GM19438 (cell line): ENCODE data around the gene RAI2.

Experiments used
- ATAC-seq: cut with Tn5 transposase; IDR thresholded peaks from one replicate; pipeline ENCODE4 v1.9.1; 2021; ENCODE audit warnings: low read depth; ENCODE audit not compliant: unreplicated experiment

RAI2 gene

DNA sequence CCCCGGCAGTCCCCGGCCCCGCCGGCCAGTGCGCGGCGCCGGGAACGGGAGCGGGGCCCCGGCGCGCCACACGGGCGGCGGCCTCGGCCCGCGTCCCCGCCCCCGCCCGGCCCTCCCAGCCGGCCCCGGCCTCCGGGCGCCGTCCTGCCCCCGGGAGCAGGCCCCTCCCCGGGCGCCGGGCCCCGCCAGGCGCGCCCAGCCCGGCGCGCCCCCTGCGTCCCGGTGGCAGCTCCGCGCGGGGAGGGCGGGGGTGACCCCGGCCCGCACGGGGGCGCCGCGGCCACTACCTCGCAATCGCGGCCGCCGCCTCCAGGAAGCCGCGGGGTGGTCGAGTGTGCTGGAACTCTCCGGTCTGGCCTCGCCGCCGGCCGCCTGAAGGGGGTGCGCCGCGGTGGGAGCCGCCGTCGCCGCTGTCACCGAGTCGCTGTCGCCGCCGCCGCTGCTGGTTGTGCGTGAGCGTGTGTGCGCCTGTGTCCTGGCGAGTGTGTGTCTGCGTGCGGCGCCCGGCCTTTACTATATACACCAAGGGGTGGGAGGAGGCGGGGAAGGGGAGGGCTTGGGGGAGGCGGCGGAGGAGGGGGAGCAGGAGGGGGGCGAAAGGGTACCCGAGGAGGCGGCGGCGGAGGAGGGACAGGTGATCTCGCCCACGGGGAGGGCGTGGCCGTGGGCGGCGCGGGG lies at the start of gene RAI2:
TSS of gene RAI2 (minus strand) at position 488 of the 678 bp plus-strand sequence. CDS start 59,288 bp downstream, outside the sequence.
- no peak for ATAC-seq

- no peak for ATAC-seq
Measured at GRCh38 chrX:17888421-17888820, 27.3 kb upstream of the RAI2 start.

- no peak for ATAC-seq
Measured at GRCh38 chrX:17882680-17883079, 21.6 kb upstream of the RAI2 start.

GRCh38 chrX:17878028-17878670 lies 17.1 kb upstream of the RAI2 start:
- ATAC-seq: no peak

GRCh38 chrX:17876135-17876534 lies 15.0 kb upstream of the RAI2 start:
- ATAC-seq: no peak

DNA sequence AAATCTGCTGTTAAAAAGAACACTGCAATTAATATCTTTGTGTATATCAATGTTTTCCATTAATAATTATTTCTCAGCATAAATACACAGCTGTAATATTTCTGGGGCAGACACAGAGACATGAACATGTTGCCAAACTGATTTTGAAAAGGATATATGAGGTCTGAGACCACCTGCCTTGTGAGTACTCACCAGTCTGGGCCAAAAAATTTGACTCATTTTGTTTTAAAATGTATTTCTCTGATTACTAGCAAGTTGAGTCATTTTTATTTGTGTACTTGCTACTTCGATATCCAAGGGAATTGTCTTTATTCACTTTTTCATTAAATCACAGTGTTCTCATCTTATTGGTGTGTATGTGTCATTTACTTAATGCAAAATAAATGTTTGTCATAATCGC lies 8.5 kb upstream of the RAI2 start:
- no peak for ATAC-seq

DNA sequence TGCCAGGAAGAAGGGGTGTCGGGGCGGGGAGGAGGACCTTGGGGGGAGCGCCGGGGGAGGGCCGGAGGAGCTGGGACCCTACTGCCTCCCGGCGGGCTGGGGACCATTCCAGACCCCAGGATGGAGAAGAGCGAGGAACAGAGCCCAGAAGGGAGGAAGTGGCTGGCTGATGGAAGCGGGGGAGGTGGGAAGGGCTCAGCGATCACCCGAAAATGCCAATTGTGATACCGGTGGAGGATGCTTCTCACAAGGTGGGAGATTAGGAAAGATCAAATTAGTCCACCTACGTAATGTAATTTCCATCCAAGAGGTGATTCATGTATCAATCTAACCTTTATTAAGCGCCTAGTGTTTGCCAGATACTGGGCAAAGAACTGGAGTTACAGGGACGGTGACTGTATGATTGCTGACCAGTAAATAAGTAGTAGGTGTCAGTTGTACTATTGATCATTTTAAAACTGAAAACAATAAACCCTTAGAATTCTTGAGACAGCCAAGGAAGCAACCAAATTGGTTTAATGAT lies 452 bp upstream of the RAI2 start:
- ATAC-seq: no peak

- ATAC-seq: no peak
Measured at GRCh38 chrX:17860179-17860780, 818 bp downstream of the RAI2 start.

GRCh38 chrX:17859609-17860178 lies 1.4 kb downstream of the RAI2 start:
- ATAC-seq: no peak

GRCh38 chrX:17854531-17854930 lies 6.6 kb downstream of the RAI2 start:
- no peak for ATAC-seq

DNA sequence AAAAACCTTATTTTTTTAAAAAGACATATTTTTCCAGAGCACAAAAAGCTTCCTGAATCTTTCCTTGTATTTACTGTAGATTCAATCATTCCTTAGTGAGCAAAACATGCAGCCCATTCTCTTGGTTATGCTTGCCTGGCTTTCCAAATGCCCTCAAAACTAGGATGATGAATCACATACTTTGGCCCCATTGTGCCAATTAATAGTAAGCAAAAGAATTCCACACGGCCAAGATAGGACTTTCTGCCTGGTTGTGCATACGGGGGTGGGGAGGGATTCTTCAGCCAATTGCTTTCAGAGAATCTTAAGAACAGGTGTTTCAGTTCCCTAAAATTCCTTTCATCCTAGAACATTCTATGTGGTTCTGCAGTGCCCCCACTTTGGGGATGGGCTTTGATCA lies 7.0 kb downstream of the RAI2 start:
- ATAC-seq: no peak

GRCh38 chrX:17851874-17852273 lies 9.2 kb downstream of the RAI2 start:
- ATAC-seq: no peak

DNA sequence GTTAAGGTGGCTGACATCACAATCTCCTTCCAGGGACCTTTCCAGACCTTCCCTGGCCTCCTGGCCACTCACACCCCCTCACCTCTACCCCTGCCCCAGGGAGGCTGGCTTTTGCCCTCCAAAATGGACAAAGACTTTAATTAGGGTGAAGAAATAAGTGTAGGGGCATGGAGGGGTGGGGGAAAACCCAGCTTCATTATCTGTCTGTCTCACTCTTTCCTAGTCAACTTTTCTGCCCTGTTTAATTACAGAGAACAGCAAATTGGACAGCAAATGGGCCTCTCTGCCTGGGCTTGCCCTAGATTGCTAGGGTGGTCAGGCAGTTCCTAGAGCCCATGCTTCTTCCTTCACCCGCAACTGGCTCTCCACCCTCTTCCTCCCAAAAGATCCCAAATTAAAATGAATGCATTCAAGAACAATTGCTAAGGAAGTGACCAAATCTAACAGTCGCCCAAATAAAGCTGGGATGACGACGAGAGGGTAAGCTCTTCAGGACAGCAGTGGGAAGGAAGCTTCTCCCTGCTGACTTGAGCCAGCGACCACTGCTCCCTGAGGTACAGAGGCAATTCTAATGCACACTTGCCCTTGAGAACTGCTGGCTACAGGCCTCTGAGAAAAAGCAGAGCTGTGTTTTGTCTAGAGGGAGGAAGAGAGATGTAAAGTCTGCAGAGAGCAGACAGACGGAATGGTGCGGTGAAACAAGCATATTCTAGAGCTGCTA lies 12.4 kb downstream of the RAI2 start:
- ATAC-seq: no peak

DNA sequence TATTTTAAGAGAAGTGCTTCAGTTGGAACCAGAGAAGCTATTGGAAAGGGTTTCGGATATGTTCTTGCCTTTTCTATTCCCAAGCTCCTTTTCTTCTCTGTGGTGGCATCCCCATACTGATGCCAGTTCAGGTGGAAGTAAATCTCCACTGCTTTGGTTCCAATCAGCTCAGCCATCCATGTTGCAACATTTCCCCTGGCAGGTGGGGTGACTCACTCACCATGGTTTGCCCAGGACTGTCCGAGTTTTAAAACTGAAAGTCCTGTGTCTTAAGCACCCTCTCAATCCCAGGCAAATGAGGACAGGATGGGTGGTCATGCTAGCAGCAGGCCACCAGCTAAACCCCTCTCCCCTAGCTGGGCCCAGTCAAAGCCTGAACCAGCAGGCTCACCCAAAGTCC lies 15.1 kb downstream of the RAI2 start:
- ATAC-seq: no peak

- ATAC-seq: no peak
Measured at GRCh38 chrX:17844236-17844635, 16.9 kb downstream of the RAI2 start.

DNA sequence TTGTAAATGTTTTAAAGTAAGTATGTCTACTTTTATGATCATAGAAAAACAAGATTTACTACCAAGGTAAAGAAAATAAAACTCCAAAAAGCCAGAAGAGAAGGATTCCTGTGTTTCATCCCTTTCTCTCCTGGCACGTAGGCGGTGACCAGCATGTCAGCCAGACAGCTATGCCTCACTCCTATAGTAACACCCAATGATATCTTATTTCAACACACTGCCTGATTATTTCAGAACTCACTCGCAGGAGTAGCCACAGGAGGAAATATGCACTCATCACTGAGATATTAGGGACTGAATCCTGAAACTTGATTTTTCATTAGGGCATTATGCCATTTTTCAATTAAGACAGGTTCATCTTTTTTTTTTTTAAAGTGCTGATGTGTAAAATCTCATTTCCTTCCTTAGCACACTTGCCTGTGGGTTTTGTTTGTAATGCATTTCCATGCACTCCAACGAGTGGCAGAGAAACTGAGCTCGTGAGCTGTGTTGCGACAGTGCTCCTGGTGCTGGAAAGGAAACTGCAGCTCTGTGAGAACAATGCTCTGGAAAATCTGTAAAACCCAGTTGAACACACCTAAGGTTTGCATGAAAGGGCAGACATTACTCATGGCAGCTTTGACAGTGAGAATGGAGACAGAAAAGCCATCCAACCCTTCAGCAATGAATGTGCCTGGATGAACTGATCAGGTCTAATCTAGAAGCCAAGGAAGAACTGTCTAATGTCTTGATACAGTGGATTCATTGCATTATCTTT lies 18.2 kb downstream of the RAI2 start:
- no peak for ATAC-seq

GRCh38 chrX:17839269-17839668 lies 21.8 kb downstream of the RAI2 start:
- ATAC-seq: no peak

GRCh38 chrX:17836830-17837229 lies 24.3 kb downstream of the RAI2 start:
- ATAC-seq: no peak

- ATAC-seq: no peak
Measured at GRCh38 chrX:17833954-17834353, 27.1 kb downstream of the RAI2 start.

- no peak for ATAC-seq
Measured at GRCh38 chrX:17831255-17831654, 29.8 kb downstream of the RAI2 start.
